MCF 10A (cell line): ENCODE measurements around the gene MAP1LC3B. TPM values are rescaled to one million over a fixed set of nuclear protein-coding genes. Genes with fewer than 3 reads are reported as not detected.

Experiments
- BruUV-seq: library from RNA; stranded (reverse); fragments of 400-500 nt; replicated peaks from 2 replicates; lab custom pipeline; 2021; lab: Mats Ljungman, UMichigan
- CTCF ChIA-PET: fragments of 300-600 bp; sonication (Branson Sonifier 250); formaldehyde crosslinking; extraction: SDS; loops from one replicate; lab custom pipeline; 2021; ENCODE audit warnings: antibody characterized with exemption, inconsistent platforms; lab: Yijun Ruan, JAX
- POLR2A ChIA-PET: fragments of 300-600, 350-650 bp; sonication (Branson Sonifier 250); formaldehyde crosslinking; extraction: SDS; loops from one replicate; lab custom pipeline; 2020; ENCODE audit warnings: antibody characterized with exemption, inconsistent platforms; lab: Yijun Ruan, JAX
- DNase-seq: peaks from one replicate; pipeline ENCODE4 v3.0.0-alpha.2; 2018; ENCODE audit not compliant: unreplicated experiment
- H3K27ac Mint-ChIP-seq: one replicate; pipeline ENCODE4 v1.8.0; 2022; ENCODE audit warnings: mild to moderate bottlenecking, low read depth, mixed read lengths; ENCODE audit not compliant: unreplicated experiment
- H3K27me3 Mint-ChIP-seq: one replicate; pipeline ENCODE4 v1.8.0; 2022; ENCODE audit warnings: mixed read lengths; ENCODE audit not compliant: insufficient read depth, unreplicated experiment
- H3K36me3 Mint-ChIP-seq: one replicate; pipeline ENCODE4 v1.8.0; 2022; ENCODE audit warnings: mild to moderate bottlenecking, moderate library complexity, mixed read lengths; ENCODE audit not compliant: insufficient read depth, unreplicated experiment
- H3K4me1 Mint-ChIP-seq: one replicate; pipeline ENCODE4 v1.8.0; 2022; ENCODE audit warnings: mixed read lengths; ENCODE audit not compliant: insufficient read depth, unreplicated experiment
- H3K4me3 Mint-ChIP-seq: one replicate; pipeline ENCODE4 v1.8.0; 2022; ENCODE audit warnings: mild to moderate bottlenecking, moderate library complexity, mixed read lengths; ENCODE audit not compliant: unreplicated experiment
- H3K9me3 Mint-ChIP-seq: one replicate; pipeline ENCODE4 v1.8.0; 2022; ENCODE audit warnings: mixed read lengths; ENCODE audit not compliant: unreplicated experiment
- CTCF ChIP-seq: fragments of 200-600 bp; IDR thresholded peaks from one replicate; pipeline ENCODE4 v1.8.0; 2022; ENCODE audit warnings: antibody characterized with exemption, mild to moderate bottlenecking; ENCODE audit not compliant: unreplicated experiment
- intact Hi-C: fragments of 100-400 bp; cut with micrococcal nuclease; formaldehyde crosslinking; loops from 2 replicates; pipeline ENCODE4 v1.14.1; 2022
- total RNA-seq: library from RNA; stranded (reverse); gene quantifications from 2 replicates; pipeline ENCODE4 v1.2.3, GENCODE V29; 2022

MAP1LC3B gene
- total RNA-seq, 1 experiment from 2014 or later, result 271 TPM

- no peak for DNase-seq
- H3K4me3 Mint-ChIP-seq, result no peak overlapping the region
- BruUV-seq, result no TSS peak
- no peak for TF ChIP-seq CTCF
- CTCF ChIA-PET, result interaction anchor here (0.7 to 1.7 kb wide), 11 partner anchors 8 to 225 kb away, joined by 3 to 35 read pairs (median 4); no protein-coding TSS in a partner anchor
- no peaks in the 10 kb centered on the region for H3K9me3 Mint-ChIP-seq
- H3K4me1 Mint-ChIP-seq, result no peaks in the 10 kb centered on the region
- H3K36me3 Mint-ChIP-seq, result peaks cover 71% of the 10 kb centered on the region
- no peak overlapping the region for H3K27ac Mint-ChIP-seq
- intact Hi-C loops, result loop anchor here (2.0 to 5.0 kb wide), 2 partner anchors 73 to 135 kb away; no protein-coding TSS in a partner anchor
- no peaks in the 10 kb centered on the region for H3K27me3 Mint-ChIP-seq
- POLR2A ChIA-PET, result interaction anchor here (0.7 to 1.3 kb wide), 3 partner anchors 10 to 27 kb away, joined by 4 to 7 read pairs (median 5); no protein-coding TSS in a partner anchor
Measured at GRCh38 chr16:87417528-87417910, 25.4 kb downstream of the MAP1LC3B start.

- Mint-ChIP-seq H3K4me3 (no peak overlapping the region), H3K27me3 (no peaks in the 10 kb centered on the region), H3K27ac (no peak overlapping the region), H3K36me3 (peaks cover 67% of the 10 kb centered on the region), H3K9me3 (no peaks in the 10 kb centered on the region), H3K4me1 (no peaks in the 10 kb centered on the region)
- intact Hi-C loops, result loop anchor here (5.0 kb wide), 1 partner anchor 134 kb away; no protein-coding TSS in a partner anchor
- BruUV-seq, result no TSS peak
- TF ChIP-seq CTCF, result no peak
- DNase-seq, result no peak
- ChIA-PET CTCF (interaction anchor here (0.6 kb wide), 2 partner anchors 217 to 218 kb away, joined by 3 read pairs; no protein-coding TSS in a partner anchor), POLR2A (interaction anchor here (0.9 kb wide), 1 partner anchor 10 kb away, joined by 3 read pairs; no protein-coding TSS in a partner anchor)
Measured at GRCh38 chr16:87418216-87418615, 26.1 kb downstream of the MAP1LC3B start.

- H3K27me3 Mint-ChIP-seq, result no peaks in the 10 kb centered on the region
- BruUV-seq, result no TSS peak
- CTCF ChIA-PET, result no interaction called here
- peaks cover 71% of the 10 kb centered on the region for H3K36me3 Mint-ChIP-seq
- no peak for DNase-seq
- H3K4me3 Mint-ChIP-seq, result no peak overlapping the region
- H3K9me3 Mint-ChIP-seq, result no peaks in the 10 kb centered on the region
- intact Hi-C loops, result loop anchor here (5.0 kb wide), 1 partner anchor 134 kb away; no protein-coding TSS in a partner anchor
- no peak overlapping the region for H3K27ac Mint-ChIP-seq
- POLR2A ChIA-PET, result interaction anchor here (0.9 kb wide), 1 partner anchor 10 kb away, joined by 3 read pairs; no protein-coding TSS in a partner anchor
- TF ChIP-seq CTCF, result no peak
- H3K4me1 Mint-ChIP-seq, result no peaks in the 10 kb centered on the region
Measured at GRCh38 chr16:87418644-87419043, 26.5 kb downstream of the MAP1LC3B start.

GRCh38 chr16:87420026-87421002, 28.2 kb downstream of the MAP1LC3B start:
- Mint-ChIP-seq H3K36me3 (peaks cover 70% of the 10 kb centered on the region), H3K4me1 (no peaks in the 10 kb centered on the region), H3K9me3 (no peaks in the 10 kb centered on the region), H3K27me3 (no peaks in the 10 kb centered on the region), H3K27ac (no peak overlapping the region), H3K4me3 (no peak overlapping the region)
- BruUV-seq, result no TSS peak
- ChIA-PET CTCF (interaction anchor here (0.7 to 1.9 kb wide), 4 partner anchors 15 to 216 kb away, joined by 3 to 6 read pairs (median 4); no protein-coding TSS in a partner anchor), POLR2A (no interaction called here)
- no peak for DNase-seq
- intact Hi-C loops, result no loop called here
- TF ChIP-seq CTCF, result no peak
